Midbrain (tissue), 1 donor: ENCODE measurements around the gene TDP2.

Experiments
- DNase-seq: peaks from one replicate; lab custom pipeline; 2025; lab: John Stamatoyannopoulos, UW

TDP2 gene, protein sequence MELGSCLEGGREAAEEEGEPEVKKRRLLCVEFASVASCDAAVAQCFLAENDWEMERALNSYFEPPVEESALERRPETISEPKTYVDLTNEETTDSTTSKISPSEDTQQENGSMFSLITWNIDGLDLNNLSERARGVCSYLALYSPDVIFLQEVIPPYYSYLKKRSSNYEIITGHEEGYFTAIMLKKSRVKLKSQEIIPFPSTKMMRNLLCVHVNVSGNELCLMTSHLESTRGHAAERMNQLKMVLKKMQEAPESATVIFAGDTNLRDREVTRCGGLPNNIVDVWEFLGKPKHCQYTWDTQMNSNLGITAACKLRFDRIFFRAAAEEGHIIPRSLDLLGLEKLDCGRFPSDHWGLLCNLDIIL

DNA sequence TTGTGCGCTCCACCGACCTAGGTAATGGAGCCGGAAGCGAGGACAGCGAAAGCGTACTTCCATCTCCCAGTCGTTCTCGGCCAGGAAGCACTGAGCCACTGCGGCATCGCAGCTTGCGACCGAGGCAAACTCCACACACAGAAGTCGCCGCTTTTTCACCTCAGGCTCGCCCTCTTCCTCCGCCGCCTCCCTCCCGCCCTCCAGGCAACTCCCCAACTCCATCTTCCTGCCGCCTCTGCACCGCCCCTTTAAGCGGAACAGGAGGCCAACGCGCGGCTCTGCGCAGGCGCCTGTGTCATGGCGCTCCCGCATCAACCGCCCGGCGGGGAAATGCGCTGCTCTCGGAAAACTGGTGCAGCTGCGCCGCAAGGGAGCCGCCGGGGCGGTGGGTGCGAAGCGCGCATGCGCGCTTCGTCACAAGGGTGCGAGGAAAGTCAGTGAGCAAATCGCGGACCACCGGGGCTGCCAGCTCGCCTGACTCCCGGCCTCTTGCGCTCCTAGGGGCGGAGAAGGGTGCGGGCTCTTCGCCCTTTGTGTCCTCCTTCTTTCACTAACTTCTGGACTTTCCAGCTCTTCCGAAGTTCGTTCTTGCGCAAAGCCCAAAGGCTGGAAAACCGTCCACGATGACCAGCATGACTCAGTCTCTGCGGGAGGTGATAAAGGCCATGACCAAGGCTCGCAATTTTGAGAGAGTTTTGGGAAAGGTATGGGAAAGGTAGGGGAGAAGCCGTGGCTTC, at the start of gene TDP2, which contains the start of gene ACOT13:
Gene TDP2, minus strand, starts transcription at position 259 of the 737 bp plus-strand sequence. Its CDS starts 37 bp downstream, at position 222.
Gene ACOT13, plus strand, starts transcription at position 437 of the 737 bp plus-strand sequence. Its CDS starts 187 bp downstream, at position 624.
- DNase-seq, result peak; percentile 96

DNA sequence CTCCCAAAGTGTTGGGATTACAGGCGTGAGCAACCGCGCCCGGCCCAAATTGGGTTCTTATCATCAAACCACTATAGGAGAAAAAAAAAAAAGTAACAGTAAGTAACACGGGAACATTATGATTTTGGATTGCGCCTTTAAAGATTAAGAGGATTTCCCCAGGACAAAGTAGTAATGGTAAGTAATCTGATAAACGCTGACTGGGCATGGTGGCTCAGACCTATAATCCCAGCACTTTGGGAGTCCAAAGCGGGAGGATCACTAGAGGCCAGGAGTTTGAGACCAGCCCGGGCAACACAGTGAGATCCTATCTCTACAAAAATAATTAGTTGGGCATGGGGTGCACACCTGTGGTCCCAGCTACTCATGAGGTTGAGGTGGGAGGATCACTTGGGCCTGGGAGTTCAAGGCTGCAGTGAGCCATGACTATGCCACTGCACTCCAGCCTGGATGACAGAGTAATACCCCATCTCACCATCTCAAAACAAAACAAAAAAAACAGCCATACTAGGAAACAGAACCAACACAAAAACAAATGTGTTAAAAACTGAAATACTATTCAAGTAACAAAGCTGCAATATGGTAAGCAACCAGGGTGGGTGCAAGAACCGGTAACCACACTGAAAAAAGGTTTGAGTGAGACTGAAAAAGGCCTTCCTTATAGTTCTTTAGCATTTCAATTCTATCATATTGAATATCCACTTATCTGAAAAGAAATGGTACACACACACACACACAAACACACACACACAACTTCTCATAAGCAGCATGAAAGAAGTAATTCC, 44.0 kb upstream of the TDP2 start:
- DNase-seq, result no peak

DNA sequence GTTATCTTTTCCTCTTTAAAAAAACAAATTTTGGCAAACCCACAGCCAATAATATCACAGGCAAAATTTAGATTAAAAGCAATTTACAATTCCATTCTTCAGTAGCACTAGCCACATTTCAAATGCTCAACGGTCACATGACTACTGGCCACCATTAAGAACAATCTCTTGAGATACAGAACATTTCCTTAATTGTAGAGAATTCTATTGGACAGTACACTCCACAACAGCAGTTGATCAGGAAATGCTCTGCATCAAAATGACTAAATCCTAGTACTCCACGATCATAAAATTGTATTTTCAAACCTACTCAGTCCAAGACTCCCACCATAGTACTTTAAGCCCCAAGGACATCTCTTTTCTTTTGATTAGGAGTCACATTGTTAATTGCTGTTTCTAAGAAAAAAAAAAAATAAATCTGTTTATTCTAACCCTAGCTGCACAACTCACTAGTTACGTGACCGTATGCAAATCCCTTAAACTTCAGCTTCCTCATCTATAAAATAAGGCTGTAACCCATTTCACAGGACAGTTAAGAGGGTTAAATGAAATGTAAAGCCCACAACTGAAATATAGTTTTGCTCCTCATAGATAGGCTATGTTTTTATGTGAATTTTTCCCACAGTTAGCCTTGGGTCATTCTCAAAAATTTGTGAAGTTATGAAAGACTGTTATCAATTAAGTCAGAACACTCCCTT, 42.5 kb upstream of the TDP2 start:
- no peak for DNase-seq

DNA sequence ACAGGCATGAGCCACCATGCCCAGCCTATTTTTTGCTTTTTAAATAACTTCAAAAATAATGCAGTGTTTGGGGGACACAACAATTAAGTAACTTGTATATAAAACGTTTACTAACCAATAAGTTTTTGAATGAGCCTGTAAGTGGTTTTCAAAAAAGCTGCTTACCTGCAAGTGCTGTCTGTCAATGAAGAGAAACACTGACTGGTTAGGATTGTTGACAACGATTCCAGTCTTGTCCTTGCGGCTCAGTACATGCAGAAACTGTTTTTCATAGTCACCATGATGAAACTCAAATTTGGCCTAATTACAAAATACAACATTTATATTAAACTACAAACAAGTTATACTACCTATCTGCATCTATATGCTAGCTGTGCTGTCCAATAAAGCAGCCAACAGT, 41.9 kb upstream of the TDP2 start:
- no peak for DNase-seq

DNA sequence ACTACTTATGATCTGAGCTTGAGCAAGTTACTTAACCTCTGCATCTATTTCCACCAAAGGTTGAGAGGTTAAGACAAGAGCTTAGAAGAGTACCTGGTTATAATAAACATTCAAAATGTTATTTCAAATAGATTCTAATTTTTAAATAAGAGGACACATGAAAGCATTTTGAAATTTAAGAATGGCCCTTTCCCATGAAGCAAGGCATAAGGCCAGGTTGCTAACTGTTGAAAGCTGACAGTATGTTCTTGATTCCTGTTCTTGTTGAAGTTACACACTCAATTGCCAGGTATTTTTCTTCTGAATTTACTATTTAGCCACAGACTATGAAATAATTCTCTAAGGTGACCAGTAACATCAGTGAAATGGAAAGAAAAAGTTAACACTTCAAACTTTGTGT, 37.8 kb upstream of the TDP2 start:
- no peak for DNase-seq

DNA sequence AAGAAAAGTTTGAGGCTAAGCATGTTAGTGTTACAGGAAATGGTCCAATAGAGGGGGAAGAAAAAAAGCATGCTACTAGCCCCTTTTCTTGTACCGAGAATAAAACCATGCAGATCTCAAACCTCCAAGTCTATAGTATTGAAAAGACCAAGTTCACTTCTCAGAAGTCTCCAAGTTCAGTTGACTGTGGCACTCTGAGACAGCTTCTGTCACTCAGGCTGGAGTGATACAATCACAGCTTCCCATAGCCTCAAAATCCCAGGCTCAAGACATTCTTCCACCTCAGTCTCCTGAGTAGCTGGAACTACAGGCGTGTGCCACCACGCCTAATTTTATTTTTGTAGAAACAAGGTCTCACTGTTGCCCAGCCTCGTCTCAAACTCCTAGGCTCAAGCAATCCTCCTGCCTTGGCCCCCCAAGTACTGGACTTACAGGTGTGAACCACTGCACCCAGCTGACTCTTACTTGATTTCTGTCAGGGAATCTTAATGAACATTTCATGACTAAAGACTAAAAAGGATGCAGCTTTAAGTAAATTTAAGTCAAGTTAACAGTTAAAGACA, 36.1 kb upstream of the TDP2 start:
- DNase-seq, result no peak

DNA sequence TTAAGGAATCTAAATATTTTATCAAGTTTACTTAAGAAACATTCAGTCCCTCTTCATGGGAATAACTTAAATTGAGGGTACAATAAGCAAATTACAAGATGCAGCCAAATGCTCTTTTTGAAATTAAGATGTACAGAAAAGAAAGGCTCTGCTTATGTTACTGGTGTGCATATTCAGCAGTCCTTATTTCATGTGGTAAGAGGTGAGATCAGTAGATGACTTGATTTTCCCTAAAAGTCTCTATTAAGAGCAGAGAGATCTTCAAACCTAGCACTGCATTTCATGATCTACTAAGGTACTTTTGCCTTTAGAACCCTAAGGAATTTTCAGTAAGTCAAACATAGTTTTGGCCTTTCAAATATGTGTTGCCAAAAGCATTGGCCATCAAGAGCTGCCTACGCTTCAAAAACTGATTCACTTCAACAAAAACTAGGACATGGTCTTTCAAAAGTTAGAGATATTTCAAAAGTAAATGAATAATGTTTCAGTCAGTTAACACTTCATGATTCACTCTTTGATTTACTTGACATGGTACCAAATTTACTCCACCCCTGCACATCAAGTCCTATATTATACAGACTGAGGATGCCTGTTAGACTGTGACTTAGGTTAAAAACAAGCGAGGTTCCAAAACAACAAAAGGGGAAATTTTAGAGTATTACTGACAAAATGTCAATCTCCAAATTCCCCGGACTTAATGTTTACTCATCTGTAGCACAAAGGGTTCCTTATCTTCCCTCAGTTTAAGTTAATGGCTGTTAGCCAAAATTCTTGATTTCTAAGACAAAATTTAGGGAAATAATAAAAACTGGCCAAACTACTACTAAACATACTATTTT, 33.0 kb upstream of the TDP2 start:
- DNase-seq, result no peak

DNA sequence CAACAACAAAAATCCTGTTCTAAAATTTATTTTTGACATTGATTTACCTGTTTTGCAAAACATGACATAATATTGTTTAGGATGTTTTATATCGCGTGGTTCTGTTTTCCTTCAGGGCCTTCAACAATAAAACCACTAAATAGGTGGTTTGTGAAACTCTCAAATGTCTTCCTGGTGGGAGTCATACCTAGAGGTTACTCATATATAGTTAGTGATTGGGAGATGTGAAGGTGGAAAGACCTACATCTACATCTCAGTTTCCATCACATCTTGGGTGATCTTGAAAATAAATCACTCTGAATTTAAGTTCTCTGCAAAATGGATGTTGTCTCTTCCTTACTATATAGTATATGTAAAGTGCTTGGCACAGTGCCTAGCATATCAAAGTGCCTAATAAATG, 29.4 kb upstream of the TDP2 start:
- DNase-seq, result no peak

DNA sequence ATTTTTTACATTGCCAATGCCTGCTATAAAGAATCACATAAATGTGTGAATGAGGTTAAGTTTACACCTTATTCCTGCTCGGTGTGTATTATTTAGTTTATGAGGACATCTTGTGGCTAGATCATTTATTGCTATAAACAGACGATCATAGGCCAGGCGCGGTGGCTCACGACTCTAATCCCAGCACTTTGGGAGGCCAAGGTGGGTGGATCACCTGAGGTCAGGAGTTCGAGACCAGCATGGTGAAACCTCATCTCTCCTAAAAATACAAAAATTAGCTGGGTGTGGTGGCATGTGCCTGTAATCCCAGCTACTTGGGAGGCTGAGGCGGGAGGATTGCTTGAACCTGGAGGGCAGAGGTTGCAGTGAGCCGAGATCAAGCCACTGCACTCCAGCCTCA, 28.9 kb upstream of the TDP2 start:
- peak; percentile 37 for DNase-seq

DNA sequence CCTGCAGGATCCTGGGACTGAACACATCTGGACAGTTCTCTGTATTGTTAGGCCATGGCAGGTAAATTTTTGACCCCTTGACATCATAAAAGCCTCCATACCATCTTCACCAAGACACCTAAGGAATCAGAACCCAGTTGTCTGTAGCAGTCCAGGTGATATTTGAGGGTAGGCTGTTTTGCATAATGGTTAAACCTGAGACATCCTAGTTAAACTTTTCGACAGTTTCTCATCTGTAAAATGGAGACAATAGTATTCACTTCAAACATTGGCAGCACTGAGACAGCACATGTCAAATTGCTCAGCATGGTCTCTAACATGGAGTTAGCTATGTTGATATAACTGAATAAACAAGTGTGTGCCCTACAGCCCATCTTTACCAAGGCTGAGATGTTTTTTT, 27.5 kb upstream of the TDP2 start:
- DNase-seq, result no peak

DNA sequence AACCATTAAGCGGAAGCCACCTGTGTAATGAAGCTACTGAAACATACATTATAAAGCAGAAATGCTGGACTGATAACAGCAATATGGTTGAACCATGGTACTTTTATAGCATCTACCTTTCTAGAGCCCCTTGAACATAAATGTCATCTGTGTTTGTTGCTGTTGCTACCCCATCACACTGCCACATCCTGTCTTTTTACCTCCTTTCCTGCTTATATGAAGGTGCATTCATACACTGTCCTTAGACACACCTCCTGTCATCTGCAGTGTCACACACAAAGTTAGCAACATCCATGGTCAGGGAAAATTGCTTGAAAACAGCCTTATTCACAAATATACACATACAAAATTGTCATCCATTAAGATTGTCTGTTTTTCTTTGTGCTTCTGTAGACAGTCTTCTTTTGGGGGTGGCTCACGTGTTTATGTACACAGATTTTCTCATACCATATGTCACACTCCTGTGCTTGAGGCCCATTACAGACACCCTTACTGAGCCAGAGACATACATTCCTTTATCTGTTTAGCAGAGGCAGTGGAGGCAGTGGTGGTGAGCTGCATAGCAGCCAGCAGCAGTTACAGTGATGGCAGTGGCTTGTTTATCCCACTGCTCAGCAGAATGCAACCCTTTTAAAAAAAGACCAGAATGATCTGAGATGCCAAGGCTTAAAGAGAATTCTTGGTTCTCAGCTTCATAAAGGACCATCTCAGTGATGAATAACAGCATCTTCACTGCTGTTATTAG, 26.3 kb upstream of the TDP2 start:
- DNase-seq, result no peak

DNA sequence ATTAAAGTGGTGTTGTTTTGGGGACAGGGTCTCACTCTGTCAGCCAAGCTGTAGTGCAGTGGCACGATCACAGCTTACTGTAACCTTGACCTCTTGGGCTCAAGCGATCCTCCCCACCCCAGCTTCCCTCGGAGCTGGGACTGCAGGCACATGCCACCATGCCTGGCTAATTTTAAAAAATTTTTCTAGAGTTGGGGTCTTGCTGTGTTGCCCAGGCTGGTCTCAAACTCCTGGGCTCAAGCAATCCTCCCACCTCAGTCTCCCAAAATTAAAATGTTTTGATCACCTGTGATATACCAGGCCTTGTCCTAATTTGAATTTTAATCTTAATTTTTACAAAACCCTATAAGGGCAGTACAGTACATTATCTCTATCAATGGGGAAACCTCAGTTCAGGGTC, 25.7 kb upstream of the TDP2 start:
- DNase-seq, result no peak

DNA sequence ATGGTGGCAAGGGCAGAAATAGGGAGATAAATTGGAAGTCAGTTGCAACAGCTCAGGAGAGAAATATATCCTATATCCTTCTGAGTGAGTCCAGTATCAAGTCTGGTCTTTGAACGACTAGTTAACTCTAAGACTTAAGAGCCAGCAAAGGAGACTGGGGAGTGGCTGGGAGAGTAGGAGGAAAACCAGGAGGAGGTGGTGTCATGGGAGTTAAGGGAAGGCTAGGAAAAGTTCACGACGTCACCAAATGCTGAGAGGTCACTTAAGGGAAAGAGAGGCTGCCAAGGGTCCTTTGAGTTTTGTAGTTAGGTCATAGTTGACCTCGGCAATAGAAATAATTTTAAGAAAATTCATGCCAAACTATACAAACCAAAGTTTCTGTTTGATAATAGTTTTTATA, 25.3 kb upstream of the TDP2 start:
- DNase-seq, result no peak

DNA sequence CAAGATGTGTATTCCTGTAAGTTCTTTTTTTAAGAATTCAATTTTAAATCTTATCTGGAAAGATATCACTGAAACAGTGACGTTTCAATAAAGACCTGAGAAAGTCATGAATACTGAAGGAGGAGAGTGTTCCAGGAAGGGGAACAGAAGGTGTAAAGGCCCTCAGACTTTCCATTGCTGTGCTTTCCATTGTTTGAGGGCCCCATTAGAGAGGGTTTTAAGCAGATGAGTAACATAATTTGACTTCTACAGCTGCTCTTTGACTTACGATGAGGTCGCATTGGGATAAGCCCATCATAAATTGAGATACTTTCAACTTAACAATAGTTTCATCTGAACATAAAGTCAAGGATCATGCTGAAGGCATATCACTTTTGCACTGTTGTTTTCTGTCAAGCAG, 24.9 kb upstream of the TDP2 start:
- DNase-seq, result no peak

DNA sequence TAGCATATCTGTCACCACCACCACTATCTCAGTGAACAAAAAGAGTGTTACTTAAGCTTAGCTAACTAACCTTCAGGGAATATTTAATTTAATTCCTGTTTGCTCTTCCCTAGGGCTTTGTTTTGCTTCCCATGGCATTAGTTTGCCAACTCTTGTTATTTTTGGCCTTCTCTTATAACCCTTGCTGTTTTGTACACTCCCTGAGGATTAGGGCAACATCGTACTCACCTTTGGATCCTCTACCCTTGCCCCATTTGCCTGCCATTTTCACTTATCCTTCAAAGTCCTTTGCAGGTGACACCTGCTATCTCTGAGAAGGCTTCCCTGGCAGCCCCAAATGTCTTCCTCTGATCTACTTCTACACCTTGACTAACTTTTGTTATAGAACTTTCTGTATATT, 23.9 kb upstream of the TDP2 start:
- DNase-seq, result no peak

DNA sequence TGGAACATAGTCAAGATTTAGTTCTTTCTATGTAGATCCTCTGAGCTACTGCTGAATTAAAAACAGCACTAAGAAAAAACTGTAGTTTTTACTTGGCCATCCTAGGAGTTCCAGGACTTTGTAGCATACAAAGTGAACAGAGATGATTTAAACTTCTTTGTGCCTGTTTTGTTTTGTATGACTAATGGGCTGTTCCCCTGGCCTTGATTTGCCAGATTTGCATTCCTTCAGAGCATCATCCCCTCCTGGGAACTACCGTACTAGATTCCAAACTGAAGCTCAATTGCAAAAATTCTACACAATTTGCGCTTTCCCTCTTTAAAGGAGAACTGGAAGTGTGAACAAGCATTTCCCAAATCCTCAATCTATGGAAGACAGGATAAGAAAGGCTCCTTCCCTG, 23.3 kb upstream of the TDP2 start:
- no peak for DNase-seq

DNA sequence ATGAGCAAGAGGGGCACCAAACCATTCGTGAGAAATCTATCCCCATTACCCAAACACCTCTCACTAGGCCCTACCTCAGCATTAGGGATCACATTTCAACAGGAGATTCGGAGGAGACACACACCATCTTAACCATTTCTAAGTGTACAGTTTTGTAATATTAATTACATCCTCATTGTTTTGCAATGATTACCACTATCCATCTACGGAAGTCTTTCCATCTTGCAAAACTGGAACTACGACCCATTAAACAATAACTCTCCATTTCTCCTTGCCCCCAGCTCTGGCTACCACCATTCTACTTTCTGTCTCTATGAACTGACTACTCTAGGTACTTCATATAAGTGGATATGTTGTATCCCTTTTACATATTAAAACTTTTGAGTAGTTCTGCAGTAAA, 20.2 kb upstream of the TDP2 start:
- no peak for DNase-seq

DNA sequence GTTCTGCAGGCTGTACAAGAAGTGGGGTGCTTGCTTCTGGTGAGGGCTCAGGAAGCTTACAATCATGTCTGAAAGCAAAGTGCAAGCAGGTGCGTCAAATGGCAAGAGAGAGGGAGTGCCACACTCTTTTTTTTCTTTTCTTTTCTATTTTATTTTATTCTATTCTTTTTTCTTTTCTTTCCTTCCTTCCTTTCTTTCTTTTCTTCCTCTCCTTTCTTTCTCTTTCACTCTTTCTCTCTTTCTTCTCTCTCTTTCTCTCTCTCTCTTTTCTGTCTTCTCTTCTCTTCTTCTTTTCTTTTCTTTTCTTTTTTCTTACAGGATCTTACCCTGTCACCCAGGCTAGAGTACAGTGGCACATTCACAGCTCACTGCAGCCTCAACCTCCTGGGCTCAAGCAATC, 19.7 kb upstream of the TDP2 start:
- DNase-seq, result no peak

DNA sequence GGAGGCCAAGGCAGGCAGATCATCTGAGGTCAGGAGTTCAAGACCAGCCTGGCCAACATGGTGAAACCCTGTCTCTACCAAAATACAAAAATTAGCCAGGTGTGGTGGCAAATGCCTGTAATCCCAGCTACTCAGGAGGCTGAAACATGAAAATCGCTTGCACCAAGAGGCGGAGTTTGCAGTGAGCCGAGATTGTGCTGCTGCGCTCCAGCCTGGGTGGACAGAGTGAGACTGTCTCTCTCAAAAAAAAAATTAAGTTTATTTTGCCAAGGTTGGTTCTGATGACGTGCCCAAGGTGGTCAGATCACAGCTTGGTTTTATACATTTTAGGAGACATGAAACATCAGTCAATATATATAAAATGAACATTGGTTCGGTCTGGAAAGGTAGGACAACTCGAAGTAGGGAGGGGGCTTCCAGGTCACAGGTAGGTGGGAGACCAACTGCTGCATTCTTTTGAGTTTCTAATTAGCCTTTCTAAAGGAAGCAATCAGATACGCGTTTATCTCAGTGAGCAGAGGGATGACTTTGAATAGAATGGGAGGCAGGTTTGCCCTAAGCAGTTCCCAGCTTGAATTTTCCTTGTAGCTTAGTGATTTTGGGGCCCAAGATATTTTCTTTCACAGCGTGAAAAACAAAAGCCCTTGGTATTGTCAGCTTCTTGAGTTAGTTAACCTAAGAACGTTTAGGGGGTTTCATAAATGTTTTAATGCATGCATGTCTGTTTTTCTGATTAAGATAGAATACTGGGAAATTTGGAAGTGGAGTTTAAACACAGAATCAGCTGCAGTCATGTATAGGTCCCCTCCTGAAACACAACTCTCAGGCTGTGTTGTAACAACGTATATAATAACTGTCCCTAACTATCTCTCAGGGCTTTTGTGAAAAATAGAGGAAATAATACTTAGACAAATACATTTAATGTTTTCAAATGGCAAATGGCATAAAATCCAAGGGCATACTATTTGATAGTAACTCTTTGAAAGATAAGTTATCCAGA, 16.9 kb upstream of the TDP2 start:
- DNase-seq, result no peak
